Measurements from ENCODE around the gene CDX2. TPM values are rescaled to one million over a fixed set of nuclear protein-coding genes. Genes with fewer than 3 reads are reported as not detected.

Gene CDX2
- total RNA-seq, 4 donors from 2014 or later: not detected

GRCh38 chr13:27925220-27925991 is 43.7 kb downstream of the CDX2 start:
- DNase-seq (ENCODE audit: low spot score in 2 of 2): no peak
- WGBS, 2 donors: 25 to 27% methylated on average over 9 of the region's 9 CpGs
- TF ChIP-seq, protein P1, sequence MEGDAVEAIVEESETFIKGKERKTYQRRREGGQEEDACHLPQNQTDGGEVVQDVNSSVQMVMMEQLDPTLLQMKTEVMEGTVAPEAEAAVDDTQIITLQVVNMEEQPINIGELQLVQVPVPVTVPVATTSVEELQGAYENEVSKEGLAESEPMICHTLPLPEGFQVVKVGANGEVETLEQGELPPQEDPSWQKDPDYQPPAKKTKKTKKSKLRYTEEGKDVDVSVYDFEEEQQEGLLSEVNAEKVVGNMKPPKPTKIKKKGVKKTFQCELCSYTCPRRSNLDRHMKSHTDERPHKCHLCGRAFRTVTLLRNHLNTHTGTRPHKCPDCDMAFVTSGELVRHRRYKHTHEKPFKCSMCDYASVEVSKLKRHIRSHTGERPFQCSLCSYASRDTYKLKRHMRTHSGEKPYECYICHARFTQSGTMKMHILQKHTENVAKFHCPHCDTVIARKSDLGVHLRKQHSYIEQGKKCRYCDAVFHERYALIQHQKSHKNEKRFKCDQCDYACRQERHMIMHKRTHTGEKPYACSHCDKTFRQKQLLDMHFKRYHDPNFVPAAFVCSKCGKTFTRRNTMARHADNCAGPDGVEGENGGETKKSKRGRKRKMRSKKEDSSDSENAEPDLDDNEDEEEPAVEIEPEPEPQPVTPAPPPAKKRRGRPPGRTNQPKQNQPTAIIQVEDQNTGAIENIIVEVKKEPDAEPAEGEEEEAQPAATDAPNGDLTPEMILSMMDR (IDR thresholded peaks at IDR 0.05): no peak
- TF ChIP-seq POLR2A (IDR thresholded peaks at IDR 0.05): no peak
- no peak overlapping the region for H3K4me3 ChIP-seq (ENCODE audit: low read depth, poor library complexity, severe bottlenecking)
- intact Hi-C loops (cut with DNase I; ENCODE audit: low total_unique reads): no loop called here

- WGBS, 2 donors: 2 to 7% methylated on average over 28 to 39 of the region's 46 CpGs
- intact Hi-C loops (cut with DNase I; ENCODE audit: low total_unique reads): no loop called here
- no peak for DNase-seq (ENCODE audit: low spot score in 2 of 2)
- no peak overlapping the region for H3K4me3 ChIP-seq (ENCODE audit: low read depth, poor library complexity, severe bottlenecking)
- no peak for TF ChIP-seq POLR2A (IDR thresholded peaks at IDR 0.05)
- TF ChIP-seq, protein P1 (IDR thresholded peaks at IDR 0.05): no peak
Measured at GRCh38 chr13:27924529-27925141, 44.5 kb downstream of the CDX2 start.

- TF ChIP-seq POLR2A (IDR thresholded peaks at IDR 0.05): no peak
- TF ChIP-seq, protein P1 (IDR thresholded peaks at IDR 0.05): no peak
- intact Hi-C loops (cut with DNase I; ENCODE audit: low total_unique reads): no loop called here
- DNase-seq (ENCODE audit: low spot score in 2 of 2): peak in 1 of 2 donors; percentile 80
- 4% methylated on average over 35 to 39 of the region's 48 CpGs for WGBS, 2 donors
- no peak overlapping the region for H3K4me3 ChIP-seq (ENCODE audit: low read depth, poor library complexity, severe bottlenecking)
Measured at GRCh38 chr13:27923794-27924528, 45.2 kb downstream of the CDX2 start.

DNA sequence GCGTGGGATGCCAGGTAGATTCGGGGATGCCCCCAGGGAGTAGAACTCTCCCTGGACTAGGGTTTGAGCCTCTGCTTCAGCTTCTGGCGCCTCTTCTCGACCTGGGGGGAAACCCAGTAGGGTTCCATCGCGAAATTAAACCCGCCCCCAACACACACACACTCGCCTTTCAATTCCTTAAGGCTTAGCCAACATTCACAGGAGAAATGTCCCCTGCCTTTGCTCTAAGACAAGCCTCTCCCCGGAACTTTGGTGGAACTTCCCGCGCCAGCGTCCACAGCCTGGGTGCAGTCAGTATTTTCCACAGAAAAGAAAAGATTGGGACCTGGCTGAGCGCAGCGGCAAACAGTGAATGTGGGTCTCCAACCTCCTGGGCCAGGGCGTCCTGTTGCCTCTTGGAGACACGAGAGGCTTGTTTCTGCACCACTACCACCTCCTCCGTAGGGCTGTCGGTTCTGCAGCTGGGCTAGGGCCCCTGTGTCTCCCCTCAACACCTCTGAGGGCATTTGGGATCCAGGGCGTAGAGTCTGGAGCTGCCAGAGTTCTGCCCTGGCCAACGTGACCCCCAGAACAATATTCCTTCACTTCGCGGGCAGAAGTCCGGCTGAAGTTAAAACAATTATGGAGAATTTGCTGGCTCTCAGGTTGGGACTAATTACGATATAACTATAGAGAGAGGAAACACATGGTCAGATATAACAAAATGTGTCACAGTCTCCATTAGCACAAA is 46.1 kb downstream of the CDX2 start:
- DNase-seq (ENCODE audit: low spot score in 2 of 2): peak in 1 of 2 donors; percentile 76
- no peak for TF ChIP-seq POLR2A (IDR thresholded peaks at IDR 0.05)
- TF ChIP-seq, protein P1 (IDR thresholded peaks at IDR 0.05): no peak
- H3K4me3 ChIP-seq (ENCODE audit: low read depth, poor library complexity, severe bottlenecking): no peak overlapping the region
- intact Hi-C loops (cut with DNase I; ENCODE audit: low total_unique reads): no loop called here
- 5 to 7% methylated on average over 24 of the region's 24 CpGs for WGBS, 2 donors

DNA sequence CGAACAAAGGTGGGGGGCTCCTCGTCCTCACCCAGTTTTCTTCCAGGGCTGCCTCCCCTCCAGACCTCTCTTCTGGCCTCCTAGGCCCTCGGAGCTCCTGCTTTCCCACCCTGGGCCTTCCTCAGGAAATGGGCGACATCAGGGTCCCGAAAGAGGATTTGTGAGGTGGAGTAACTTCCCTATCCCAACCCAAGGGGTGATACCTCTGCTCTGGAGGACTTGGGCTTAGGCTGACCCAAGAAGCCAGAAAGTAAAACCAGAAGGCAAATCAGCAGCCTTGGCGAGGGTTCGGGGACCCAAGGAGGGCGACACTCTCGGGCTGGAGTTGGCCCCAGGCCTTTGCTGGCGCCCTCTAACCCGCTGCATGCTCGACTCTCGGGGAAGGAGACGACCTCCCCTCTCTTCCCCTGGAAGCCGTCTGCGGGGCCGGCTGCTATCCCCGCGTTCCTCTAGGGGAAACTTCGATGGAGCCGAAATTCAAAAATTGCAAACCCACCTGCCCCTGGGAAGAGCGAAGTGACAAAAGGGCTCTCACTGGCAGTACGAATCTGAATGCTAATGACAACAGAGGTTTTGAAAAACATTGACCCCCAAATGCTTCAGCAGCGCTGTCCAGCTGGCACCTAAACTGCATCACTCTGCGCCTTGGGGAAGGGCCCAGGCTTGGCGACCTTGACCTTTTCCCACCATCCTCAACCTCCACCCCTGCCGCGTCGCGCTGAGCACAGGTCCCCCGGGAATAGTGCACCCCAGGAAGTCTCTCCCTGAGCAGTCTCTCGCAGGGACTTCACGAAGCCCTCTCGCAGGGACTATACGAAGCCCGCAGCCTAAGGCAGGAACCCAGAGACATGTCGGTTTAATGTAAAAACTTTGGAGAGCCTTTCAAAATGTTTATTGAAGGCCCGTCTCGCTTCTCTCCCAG is 46.9 kb downstream of the CDX2 start:
- WGBS, 2 donors: 8 to 11% methylated on average over 19 to 39 of the region's 39 CpGs

More for the DNA sequence above, 46.9 kb downstream of the CDX2 start:
- DNase-seq (ENCODE audit: low spot score in 2 of 2): no peak
- H3K4me3 ChIP-seq (ENCODE audit: low read depth, poor library complexity, severe bottlenecking): no peak overlapping the region
- no peak for TF ChIP-seq POLR2A (IDR thresholded peaks at IDR 0.05)
- TF ChIP-seq, protein P1 (IDR thresholded peaks at IDR 0.05): no peak
- intact Hi-C loops (cut with DNase I; ENCODE audit: low total_unique reads): no loop called here

Data from lower leg skin (tissue), 4 donors.